GM23338 (cell line): Measurements from ENCODE around the gene MAPK8. TPM values are rescaled to one million over a fixed set of nuclear protein-coding genes. Genes with fewer than 3 reads are reported as not detected.
"Not testable (repeated sequence)": the region's sequence is repeated elsewhere in the genome, so short reads cannot be mapped to it uniquely, and the experiment has no call there.

ENCODE experiments used
- ATAC-seq: fragments of 200-7000 bp; cut with Tn5 transposase; 3 replicates; pipeline ENCODE4 v1.9.1; 2020
- DNase-seq: peaks from one replicate; pipeline ENCODE4 v3.0.0-alpha.2; 2015; ENCODE audit warnings: low spot score
- H2AFZ ChIP-seq: fragments of 200-600 bp; sonication (generic); 2 replicates; pipeline ENCODE4 v1.8.0; 2016; ENCODE audit warnings: antibody characterized with exemption, mild to moderate bottlenecking, moderate library complexity
- H3F3A ChIP-seq: fragments of 200-600 bp; sonication (generic); replicated peaks from 2 replicates; pipeline ENCODE4 v1.8.0; 2017; ENCODE audit warnings: antibody characterized with exemption, mixed run types, low read depth
- H3K27ac ChIP-seq: fragments of 200-600 bp; sonication (generic); 2 replicates; pipeline ENCODE4 v1.6.1; 2016; ENCODE audit warnings: low read depth
- H3K27me3 ChIP-seq: fragments of 200-600 bp; sonication (generic); 2 replicates; pipeline ENCODE4 v1.8.0; 2016; ENCODE audit warnings: mild to moderate bottlenecking, mixed run types, moderate library complexity; ENCODE audit not compliant: insufficient read depth
- H3K36me3 ChIP-seq: fragments of 200-600 bp; sonication (generic); 2 replicates; pipeline ENCODE4 v1.8.0; 2016; ENCODE audit warnings: mild to moderate bottlenecking; ENCODE audit not compliant: insufficient read depth
- H3K4me1 ChIP-seq: fragments of 200-600 bp; sonication (generic); 2 replicates; pipeline ENCODE4 v1.8.0; 2016; ENCODE audit warnings: mild to moderate bottlenecking, moderate library complexity; ENCODE audit not compliant: insufficient read depth
- H3K4me2 ChIP-seq: fragments of 200-600 bp; sonication (generic); 2 replicates; pipeline ENCODE4 v1.7.1; 2017; ENCODE audit warnings: mixed run types
- H3K4me3 ChIP-seq: fragments of 200-600 bp; sonication (generic); 2 replicates; pipeline ENCODE4 v1.6.1; 2016; ENCODE audit warnings: mixed run types
- H3K79me2 ChIP-seq: fragments of 200-600 bp; sonication (generic); replicated peaks from 2 replicates; pipeline ENCODE4 v1.8.0; 2017; ENCODE audit warnings: mild to moderate bottlenecking; ENCODE audit not compliant: insufficient read depth
- H3K9me2 ChIP-seq: fragments of 200-600 bp; sonication (generic); 2 replicates; pipeline ENCODE4 v1.8.0; 2017; ENCODE audit not compliant: insufficient read depth
- H4K20me1 ChIP-seq: fragments of 200-600 bp; sonication (generic); replicated peaks from 2 replicates; pipeline ENCODE4 v1.8.0; 2017; ENCODE audit warnings: mild to moderate bottlenecking; ENCODE audit not compliant: insufficient read depth
- H3K27ac Mint-ChIP-seq: 2 replicates; pipeline ENCODE4 v1.8.0; 2020; ENCODE audit warnings: inconsistent platforms, mild to moderate bottlenecking, moderate library complexity, mixed read lengths
- H3K27me3 Mint-ChIP-seq: 3 replicates; pipeline ENCODE4 v1.8.0; 2022; ENCODE audit warnings: low read depth, mild to moderate bottlenecking, moderate library complexity, mixed read lengths, inconsistent platforms; ENCODE audit not compliant: insufficient read depth, poor library complexity
- H3K36me3 Mint-ChIP-seq: 3 replicates; pipeline ENCODE4 v1.8.0; 2021; ENCODE audit warnings: low read depth, mild to moderate bottlenecking, inconsistent platforms, moderate library complexity, mixed read lengths
- H3K4me1 Mint-ChIP-seq: 3 replicates; pipeline ENCODE4 v1.8.0; 2020; ENCODE audit warnings: mild to moderate bottlenecking, inconsistent platforms, mixed read lengths
- H3K4me3 Mint-ChIP-seq: 3 replicates; pipeline ENCODE4 v1.8.0; 2021; ENCODE audit warnings: moderate library complexity, mild to moderate bottlenecking, inconsistent platforms, mixed read lengths
- H3K9me3 Mint-ChIP-seq: 3 replicates; pipeline ENCODE4 v1.8.0; 2020; ENCODE audit warnings: moderate library complexity, mild to moderate bottlenecking, inconsistent platforms, mixed read lengths
- JUNB ChIP-seq: IDR thresholded peaks from one replicate; pipeline ENCODE4 v1.6.1; 2016; ENCODE audit warnings: antibody characterized with exemption; ENCODE audit not compliant: unreplicated experiment
- ZNF462 ChIP-seq: fragments of 250-450 bp; sonication (Bioruptor Pico); IDR thresholded peaks from 2 replicates; pipeline ENCODE4 v1.5.0; 2020; ENCODE audit warnings: mild to moderate bottlenecking, moderate library complexity
- polyA plus RNA-seq: library from polyadenylated mRNA; unstranded; fragments of >200 nt; fragmentation: Nextera tagmentation; extraction: Ambion mirVana; gene quantifications from 2 replicates; pipeline ENCODE4 v1.2.1, GENCODE V29; 2016
- total RNA-seq: library from RNA; depleted of rRNA; stranded (reverse); fragments of >200 nt; shearing (Covaris generic); gene quantifications from 2 replicates; pipeline ENCODE4 v1.2.3, GENCODE V29; 2014

The MAPK8 gene
- total and polyA plus RNA-seq, 2 experiments from 2014 or later: 52.4 to 73.6 TPM

DNA sequence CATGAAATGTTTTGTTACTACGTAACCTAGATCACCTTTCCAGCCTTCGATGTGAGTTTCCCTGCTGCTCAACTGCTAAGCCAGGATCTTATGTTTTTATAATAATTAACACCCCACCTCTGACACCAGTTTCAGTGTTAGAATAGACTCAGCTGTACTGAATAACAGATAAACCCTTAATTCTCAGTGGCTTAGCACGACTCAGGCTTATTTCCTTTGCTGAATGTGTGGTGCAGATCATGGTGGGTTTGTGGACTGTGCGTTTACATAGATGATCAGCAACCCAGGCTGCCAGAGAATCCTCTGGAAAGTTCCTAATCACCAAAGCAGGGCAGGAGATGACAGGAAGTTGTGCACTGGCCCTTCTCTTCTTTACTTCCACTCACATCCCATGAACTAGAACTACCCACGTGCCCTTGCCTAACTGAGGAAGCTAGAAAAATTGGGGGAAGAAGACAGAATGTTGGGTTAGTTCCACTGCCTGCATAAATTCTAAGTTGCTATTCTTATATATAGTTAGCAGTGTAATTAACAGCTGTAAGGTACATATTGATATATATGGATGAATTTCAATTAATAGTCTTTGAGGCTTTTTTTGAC lies 111.8 kb downstream of the MAPK8 start (continued):
- TF ChIP-seq ZNF462: no peak

DNA sequence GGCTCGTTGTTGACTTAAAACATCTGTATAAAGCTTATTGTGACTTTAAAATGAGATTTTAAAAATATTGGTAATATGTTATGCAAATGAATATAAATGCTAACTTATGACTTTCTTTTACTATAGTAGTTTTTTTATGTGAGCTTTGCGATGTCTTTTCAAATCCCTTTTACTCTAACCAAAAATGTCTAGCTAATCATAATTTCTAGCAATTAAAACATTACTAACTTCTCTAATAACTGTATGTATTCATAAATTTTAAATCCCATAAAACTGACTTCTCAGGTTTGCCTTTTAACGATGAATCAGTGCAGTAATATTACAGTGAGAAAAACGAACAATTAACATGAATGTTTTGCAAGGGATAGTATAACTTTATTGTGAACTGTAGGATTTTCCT lies 113.2 kb downstream of the MAPK8 start:
- no peaks in the 10 kb centered on the region for H3K9me2 ChIP-seq
- H3K9me3 Mint-ChIP-seq: no peaks in the 10 kb centered on the region
- no peaks in the 10 kb centered on the region for H3K4me1 ChIP-seq
- H4K20me1 ChIP-seq: 0 out of 2 replicates have a peak, but pooled peaks cover 4% of the 10 kb centered on the region
- DNase-seq: no peak
- no peaks in the 10 kb centered on the region for H3K36me3 Mint-ChIP-seq
- H3K27me3 Mint-ChIP-seq: no peaks in the 10 kb centered on the region
- H3K27ac ChIP-seq: no peak overlapping the region
- H3K27me3 ChIP-seq: no peaks in the 10 kb centered on the region
- H3K79me2 ChIP-seq: no peaks in the 10 kb centered on the region
- H3K4me1 Mint-ChIP-seq: peaks cover 2% of the 10 kb centered on the region; the same call in 1 of the 3 replicates
- H2AFZ ChIP-seq: no peak overlapping the region
- H3K27ac Mint-ChIP-seq: no peak overlapping the region
- no peak overlapping the region for H3K4me3 ChIP-seq
- H3K36me3 ChIP-seq: no peaks in the 10 kb centered on the region
- H3K4me3 Mint-ChIP-seq: no peak overlapping the region
- TF ChIP-seq JUNB: no peak
- H3F3A ChIP-seq: no peaks in the 10 kb centered on the region
- no peak for ATAC-seq
- H3K4me2 ChIP-seq: no peak overlapping the region

DNA sequence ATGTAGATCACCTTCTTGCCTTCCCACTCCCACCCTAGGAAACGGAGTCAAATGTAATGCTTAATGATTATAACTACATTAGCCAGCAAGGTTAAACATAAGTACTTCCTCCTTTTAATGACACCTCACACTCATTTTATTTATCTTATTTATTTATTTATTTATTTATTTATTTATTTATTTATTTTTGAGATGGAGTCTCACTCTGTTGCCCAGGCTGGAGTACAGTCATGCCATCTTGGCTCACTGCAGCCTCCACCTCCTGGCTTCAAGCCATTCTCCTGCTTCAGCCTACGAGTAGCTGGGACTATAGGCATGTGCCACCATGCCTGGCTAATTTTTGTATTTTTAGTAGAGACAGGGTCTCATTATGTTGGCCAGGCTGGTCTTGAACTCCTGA lies 115.4 kb downstream of the MAPK8 start:
- H3K36me3 ChIP-seq, H3K27me3 ChIP-seq, H3K4me3 Mint-ChIP-seq, H3K9me3 Mint-ChIP-seq, H2AFZ ChIP-seq, H4K20me1 ChIP-seq, DNase-seq, H3K79me2 ChIP-seq, H3K27ac Mint-ChIP-seq, H3K4me1 Mint-ChIP-seq, H3K9me2 ChIP-seq, H3K4me2 ChIP-seq, H3K27me3 Mint-ChIP-seq, H3K36me3 Mint-ChIP-seq, H3K4me3 ChIP-seq, H3F3A ChIP-seq, H3K4me1 ChIP-seq, ATAC-seq, H3K27ac ChIP-seq: not testable (repeated sequence)
